Glutamatergic neuron (in vitro differentiated cells): ENCODE results near the gene RPL27. TPM values are rescaled to one million over a fixed set of nuclear protein-coding genes. Genes with fewer than 3 reads are reported as not detected.

Source experiments
- DNase-seq: peaks from one replicate; pipeline ENCODE4 v3.0.0; 2022
- H3K27ac Mint-ChIP-seq: one replicate; pipeline ENCODE4 v1.8.0; 2020; ENCODE audit warnings: mild to moderate bottlenecking, mixed read lengths, inconsistent platforms; ENCODE audit not compliant: unreplicated experiment
- H3K27me3 Mint-ChIP-seq: one replicate; pipeline ENCODE4 v1.8.0; 2020; ENCODE audit warnings: mild to moderate bottlenecking, moderate library complexity, mixed read lengths, inconsistent platforms; ENCODE audit not compliant: unreplicated experiment
- H3K36me3 Mint-ChIP-seq: one replicate; pipeline ENCODE4 v1.8.0; 2020; ENCODE audit warnings: mild to moderate bottlenecking, mixed read lengths, inconsistent platforms; ENCODE audit not compliant: unreplicated experiment
- H3K4me1 Mint-ChIP-seq: one replicate; pipeline ENCODE4 v1.8.0; 2020; ENCODE audit warnings: mild to moderate bottlenecking, low read depth, mixed read lengths, inconsistent platforms; ENCODE audit not compliant: unreplicated experiment
- H3K4me3 Mint-ChIP-seq: one replicate; pipeline ENCODE4 v1.8.0; 2020; ENCODE audit warnings: mild to moderate bottlenecking, mixed read lengths, inconsistent platforms; ENCODE audit not compliant: unreplicated experiment
- H3K9me3 Mint-ChIP-seq: one replicate; pipeline ENCODE4 v1.8.0; 2020; ENCODE audit warnings: mild to moderate bottlenecking, moderate library complexity, mixed read lengths, inconsistent platforms; ENCODE audit not compliant: unreplicated experiment
- CTCF ChIP-seq: fragments of 200-600 bp; sonication (generic); IDR thresholded peaks from one replicate; pipeline ENCODE4 v1.5.0; 2021; ENCODE audit not compliant: partially characterized antibody, unreplicated experiment
- total RNA-seq: library from RNA; stranded (reverse); fragmentation: NEBNext Ultra II Directional; extraction: Animal tissue kit (Norgen Biotek cat#: 25700); gene quantifications from one replicate; pipeline ENCODE4 v1.2.1, GENCODE V29; 2021; ENCODE audit not compliant: unreplicated experiment

Gene RPL27
- total RNA-seq, 1 donor from 2014 or later: 658 TPM

- peaks cover 6% of the 10 kb centered on the region for H3K9me3 Mint-ChIP-seq
- TF ChIP-seq CTCF: no peak
- no peak for DNase-seq
- no peaks in the 10 kb centered on the region for H3K36me3 Mint-ChIP-seq
- peaks cover 9% of the 10 kb centered on the region for H3K4me1 Mint-ChIP-seq
- no peak overlapping the region for H3K27ac Mint-ChIP-seq
- H3K4me3 Mint-ChIP-seq: no peak overlapping the region
- peaks cover 14% of the 10 kb centered on the region for H3K27me3 Mint-ChIP-seq
Observed at GRCh38 chr17:43014020-43014648, 15.9 kb downstream of the RPL27 start.

- no peak for DNase-seq
- H3K4me3 Mint-ChIP-seq: no peak overlapping the region
- H3K27ac Mint-ChIP-seq: no peak overlapping the region
- peaks cover 17% of the 10 kb centered on the region for H3K27me3 Mint-ChIP-seq
- H3K4me1 Mint-ChIP-seq: peaks cover 15% of the 10 kb centered on the region
- peaks cover 7% of the 10 kb centered on the region for H3K9me3 Mint-ChIP-seq
- H3K36me3 Mint-ChIP-seq: no peaks in the 10 kb centered on the region
- TF ChIP-seq CTCF: no peak
Observed at GRCh38 chr17:43014649-43015542, 16.7 kb downstream of the RPL27 start.

- Mint-ChIP-seq H3K4me3 (no peak overlapping the region), H3K9me3 (peaks cover 7% of the 10 kb centered on the region), H3K27me3 (peaks cover 14% of the 10 kb centered on the region), H3K36me3 (no peaks in the 10 kb centered on the region), H3K4me1 (peaks cover 18% of the 10 kb centered on the region), H3K27ac (no peak overlapping the region)
- DNase-seq: no peak
- TF ChIP-seq CTCF: no peak
Observed at GRCh38 chr17:43015579-43015978, 17.4 kb downstream of the RPL27 start.

GRCh38 chr17:43016216-43016615 is 18.0 kb downstream of the RPL27 start:
- peaks cover 19% of the 10 kb centered on the region for H3K4me1 Mint-ChIP-seq
- TF ChIP-seq CTCF: no peak
- DNase-seq: no peak
- H3K9me3 Mint-ChIP-seq: peaks cover 10% of the 10 kb centered on the region
- H3K4me3 Mint-ChIP-seq: no peak overlapping the region
- H3K27ac Mint-ChIP-seq: no peak overlapping the region
- peaks cover 15% of the 10 kb centered on the region for H3K27me3 Mint-ChIP-seq
- no peaks in the 10 kb centered on the region for H3K36me3 Mint-ChIP-seq
